ENCODE data around the gene UBE2L3. TPM values are rescaled to one million over a fixed set of nuclear protein-coding genes. Genes with fewer than 3 reads are reported as not detected.
A peak's percentile ranks its signal among the peaks of the same experiment; 100 is the strongest.

UBE2L3 gene
- total and polyA plus RNA-seq, 8 donors = 23.1 to 94.2 (median 50.7) TPM

DNA sequence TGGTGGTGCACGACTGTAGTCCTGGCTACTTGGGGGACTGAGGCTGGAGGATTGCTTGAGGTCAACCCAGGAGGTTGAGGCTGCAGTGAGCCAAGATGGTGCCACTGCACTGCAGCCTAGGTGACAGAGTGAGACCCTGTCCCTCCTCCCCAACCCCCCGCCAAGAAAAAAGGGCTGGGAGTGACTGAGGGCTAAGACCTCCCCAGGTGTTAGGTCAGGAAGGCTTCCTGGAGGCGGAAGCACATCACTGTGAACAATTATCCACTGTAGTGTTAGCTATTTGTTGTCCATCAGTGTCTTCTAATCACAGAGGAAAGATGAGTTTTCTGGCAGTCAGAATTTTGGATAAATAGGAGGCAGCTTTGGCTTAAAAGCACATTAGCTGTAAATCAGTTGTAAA is 53.5 kb downstream of the UBE2L3 start:
- peaks cover 0 to 35% (median 33%) of the 10 kb centered on the region in 4 donors for H3K36me3 ChIP-seq
- H3K9me3 ChIP-seq = no peaks in the 10 kb centered on the region
- DNase-seq = no peak
- no peak overlapping the region for H3K4me3 ChIP-seq
- WGBS, 5 donors = 72 to 88% (median 75%) methylated on average over 3 of the region's 3 CpGs
- intact Hi-C loops (cut with DNase I; ENCODE audit: low total_unique reads) = no loop called here
- H3K4me1 ChIP-seq = peaks cover 28 to 94% (median 58%) of the 10 kb centered on the region in 4 donors
- TF ChIP-seq POLR2AphosphoS5 (IDR thresholded peaks at IDR 0.05) (no peak), POLR2A (IDR thresholded peaks at IDR 0.05) (no peak), EP300 (IDR thresholded peaks at IDR 0.05) (no peak)
- TF ChIP-seq, protein P1, sequence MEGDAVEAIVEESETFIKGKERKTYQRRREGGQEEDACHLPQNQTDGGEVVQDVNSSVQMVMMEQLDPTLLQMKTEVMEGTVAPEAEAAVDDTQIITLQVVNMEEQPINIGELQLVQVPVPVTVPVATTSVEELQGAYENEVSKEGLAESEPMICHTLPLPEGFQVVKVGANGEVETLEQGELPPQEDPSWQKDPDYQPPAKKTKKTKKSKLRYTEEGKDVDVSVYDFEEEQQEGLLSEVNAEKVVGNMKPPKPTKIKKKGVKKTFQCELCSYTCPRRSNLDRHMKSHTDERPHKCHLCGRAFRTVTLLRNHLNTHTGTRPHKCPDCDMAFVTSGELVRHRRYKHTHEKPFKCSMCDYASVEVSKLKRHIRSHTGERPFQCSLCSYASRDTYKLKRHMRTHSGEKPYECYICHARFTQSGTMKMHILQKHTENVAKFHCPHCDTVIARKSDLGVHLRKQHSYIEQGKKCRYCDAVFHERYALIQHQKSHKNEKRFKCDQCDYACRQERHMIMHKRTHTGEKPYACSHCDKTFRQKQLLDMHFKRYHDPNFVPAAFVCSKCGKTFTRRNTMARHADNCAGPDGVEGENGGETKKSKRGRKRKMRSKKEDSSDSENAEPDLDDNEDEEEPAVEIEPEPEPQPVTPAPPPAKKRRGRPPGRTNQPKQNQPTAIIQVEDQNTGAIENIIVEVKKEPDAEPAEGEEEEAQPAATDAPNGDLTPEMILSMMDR (IDR thresholded peaks at IDR 0.05) = no peak
- H3K27me3 ChIP-seq = no peaks in the 10 kb centered on the region
- no peak overlapping the region for H3K27ac ChIP-seq

DNA sequence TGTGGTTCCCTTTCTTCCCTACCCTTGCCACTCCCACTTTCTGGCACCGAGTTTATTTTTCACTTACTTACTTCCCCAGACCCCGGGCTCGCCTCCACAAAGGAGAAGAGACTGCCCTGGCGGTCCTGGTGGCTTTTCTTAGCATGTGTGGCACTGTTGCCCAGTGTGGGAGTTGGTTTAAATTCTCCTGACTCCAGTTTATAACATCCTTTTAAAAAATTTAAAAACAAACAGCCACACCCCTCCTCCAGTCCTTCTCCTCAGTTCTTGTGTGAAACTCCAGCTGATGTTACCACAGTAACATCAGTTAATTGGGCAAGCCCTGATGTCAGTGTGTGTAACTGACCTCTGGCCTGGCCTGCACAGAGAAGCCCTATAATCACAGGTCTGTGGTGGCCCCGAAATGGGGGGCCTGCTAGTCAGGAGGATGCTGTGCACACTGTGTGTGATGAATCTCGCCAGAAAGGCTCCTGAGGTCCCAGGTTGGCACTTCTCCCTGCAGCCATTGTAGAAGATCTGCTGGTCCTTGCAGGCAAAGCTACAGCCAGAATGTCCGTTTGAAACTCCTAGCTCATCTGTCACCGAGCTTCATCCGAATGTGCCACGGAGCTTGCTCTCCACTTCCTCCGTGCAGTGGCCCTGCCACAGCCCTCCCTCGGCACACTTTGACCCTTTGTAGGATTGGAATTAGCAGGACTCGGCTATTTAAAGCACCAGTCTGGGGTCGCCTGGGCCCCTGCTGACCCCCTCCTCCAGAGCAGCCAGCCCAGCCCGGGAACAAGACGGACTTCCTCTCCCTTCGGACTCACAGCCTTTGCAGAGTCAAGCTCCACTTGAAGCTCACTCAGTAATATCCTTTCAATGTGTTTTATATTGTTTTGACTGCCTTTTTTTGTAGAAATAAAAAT is 54.8 kb downstream of the UBE2L3 start:
- H3K36me3 ChIP-seq = peaks cover 0 to 42% (median 34%) of the 10 kb centered on the region in 4 donors
- WGBS, 5 donors = 69 to 76% (median 74%) methylated on average over 17 of the region's 17 CpGs
- intact Hi-C loops (cut with DNase I; ENCODE audit: low total_unique reads) = no loop called here
- peaks cover 20 to 95% (median 54%) of the 10 kb centered on the region in 4 donors for H3K4me1 ChIP-seq
- H3K4me3 ChIP-seq = no peak overlapping the region
- TF ChIP-seq, protein P1 (IDR thresholded peaks at IDR 0.05) = no peak
- TF ChIP-seq POLR2A (IDR thresholded peaks at IDR 0.05) (no peak), POLR2AphosphoS5 (IDR thresholded peaks at IDR 0.05) (no peak), EP300 (IDR thresholded peaks at IDR 0.05) (no peak)
- H3K9me3 ChIP-seq = no peaks in the 10 kb centered on the region
- DNase-seq = no peak
- H3K27me3 ChIP-seq = no peaks in the 10 kb centered on the region
- no peak overlapping the region for H3K27ac ChIP-seq

DNA sequence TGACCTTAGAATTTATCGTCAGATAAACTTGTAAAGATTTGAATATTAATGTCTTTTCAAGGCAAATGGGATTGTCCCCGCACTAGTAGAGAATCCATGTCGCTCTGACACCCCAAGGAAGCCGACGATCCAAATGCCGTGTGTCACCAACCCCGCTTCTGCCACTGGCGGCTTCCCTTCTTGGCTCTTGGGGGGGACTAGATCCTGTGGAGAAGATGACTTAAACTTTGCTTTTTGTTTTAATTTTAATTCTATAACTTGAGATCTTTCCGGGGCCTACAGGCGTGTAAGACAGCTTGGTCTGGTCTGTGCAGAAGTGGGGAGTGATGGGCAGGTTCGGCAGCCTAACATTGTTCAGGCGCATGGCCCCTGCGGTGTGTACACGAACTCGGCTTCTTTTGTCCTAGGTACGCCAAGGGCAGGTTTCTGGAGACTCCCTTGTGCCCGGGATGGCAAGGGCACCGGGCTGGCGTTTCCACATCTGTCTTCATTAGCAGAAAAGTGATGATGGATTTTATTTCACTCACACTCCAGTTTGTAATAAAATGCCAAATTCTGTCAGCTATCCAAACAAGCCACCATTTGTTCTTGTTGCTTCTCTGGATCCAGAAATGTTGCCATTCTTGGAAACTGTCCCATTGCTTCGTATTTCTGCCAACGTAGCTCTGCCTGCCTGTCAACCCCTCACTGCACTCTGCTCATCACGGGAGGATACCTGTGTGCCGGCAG is 55.6 kb downstream of the UBE2L3 start:
- H3K36me3 ChIP-seq = peaks cover 5 to 47% (median 39%) of the 10 kb centered on the region in 4 donors
- DNase-seq = no peak
- no peak overlapping the region for H3K27ac ChIP-seq
- peaks cover 20 to 95% (median 52%) of the 10 kb centered on the region in 4 donors for H3K4me1 ChIP-seq
- H3K4me3 ChIP-seq = no peak overlapping the region
- H3K27me3 ChIP-seq = no peaks in the 10 kb centered on the region
- TF ChIP-seq EP300 (IDR thresholded peaks at IDR 0.05) = no peak
- TF ChIP-seq POLR2A (IDR thresholded peaks at IDR 0.05) = no peak
- TF ChIP-seq, protein P1 (IDR thresholded peaks at IDR 0.05) = no peak
- TF ChIP-seq POLR2AphosphoS5 (IDR thresholded peaks at IDR 0.05) = no peak
- no peaks in the 10 kb centered on the region for H3K9me3 ChIP-seq
- 80 to 86% (median 81%) methylated on average over 23 of the region's 23 CpGs for WGBS, 5 donors
- intact Hi-C loops (cut with DNase I; ENCODE audit: low total_unique reads) = no loop called here

DNA sequence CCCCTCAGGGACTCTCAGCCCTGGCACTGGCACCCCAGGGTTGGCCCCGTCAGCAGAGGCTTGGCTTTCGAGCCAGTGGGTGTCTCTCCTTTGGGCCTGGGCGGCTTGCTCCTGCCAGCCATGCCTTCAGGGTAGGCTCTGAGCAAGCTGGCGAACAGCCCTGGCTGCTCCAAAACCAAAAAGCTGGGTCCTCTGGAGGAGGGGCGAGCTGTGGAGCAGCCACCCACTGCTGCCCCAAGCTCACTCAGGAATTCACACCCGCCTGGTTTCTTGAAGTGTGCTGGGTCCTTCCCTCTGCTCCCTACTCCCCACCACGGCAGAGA is 56.1 kb downstream of the UBE2L3 start:
- TF ChIP-seq, protein P1 (IDR thresholded peaks at IDR 0.05) = no peak
- TF ChIP-seq POLR2AphosphoS5 (IDR thresholded peaks at IDR 0.05) (no peak), EP300 (IDR thresholded peaks at IDR 0.05) (no peak), POLR2A (IDR thresholded peaks at IDR 0.05) (no peak)
- WGBS, 5 donors = 74 to 92% (median 82%) methylated on average over 7 of the region's 7 CpGs
- Histone ChIP-seq H3K27ac (peak overlapping the region in 2 of 5 donors; percentile 17 to 38), H3K36me3 (peaks cover 5 to 46% (median 41%) of the 10 kb centered on the region in 4 donors), H3K4me1 (peaks cover 26 to 95% (median 56%) of the 10 kb centered on the region in 4 donors), H3K4me3 (no peak overlapping the region), H3K27me3 (no peaks in the 10 kb centered on the region), H3K9me3 (no peaks in the 10 kb centered on the region)
- intact Hi-C loops (cut with DNase I; ENCODE audit: low total_unique reads) = no loop called here
- no peak for DNase-seq

Measured in stomach (tissue), 9 donors.